ENCODE measurements around the gene EID2B.

Gene EID2B

GRCh38 chr19:39494661-39495060 is 38.0 kb downstream of the EID2B start:
- H3K27me3 ChIP-seq: peaks cover 48% of the 10 kb centered on the region
- H3K9me3 ChIP-seq: no peaks in the 10 kb centered on the region
- no peak for TF ChIP-seq CTCF (IDR thresholded peaks at IDR 0.05)
- H3K27ac ChIP-seq: no peak overlapping the region
- peaks cover 17% of the 10 kb centered on the region for H3K36me3 ChIP-seq
- no peaks in the 10 kb centered on the region for H3K4me1 ChIP-seq (ENCODE audit: control insufficient read depth in 1 of 2, insufficient read depth in 1 of 2, low read depth in 1 of 2, low read length in 1 of 2)
- H3K4me3 ChIP-seq (ENCODE audit: low read depth in 1 of 2, low read length in 1 of 2): no peak overlapping the region

DNA sequence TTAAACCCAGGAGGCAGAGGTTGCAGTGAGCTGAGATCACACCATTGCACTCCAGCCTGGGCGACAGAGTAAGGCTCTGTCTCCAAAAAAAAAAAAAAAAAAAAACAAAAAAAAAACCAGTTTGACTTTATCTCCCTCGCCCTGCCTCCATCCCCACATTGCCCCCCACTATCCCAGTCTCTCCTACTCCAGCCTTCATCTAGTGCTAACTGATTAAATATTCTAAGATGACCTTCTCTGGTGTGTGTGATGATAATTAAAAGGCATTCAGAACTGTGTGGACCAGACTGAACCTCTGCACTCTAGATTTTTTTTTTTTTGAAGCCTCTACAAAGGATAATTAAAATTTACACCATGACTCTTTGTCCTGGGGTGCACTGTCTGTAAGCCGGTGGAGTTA is 39.9 kb downstream of the EID2B start:
- H3K36me3 ChIP-seq: peaks cover 36% of the 10 kb centered on the region
- no peak for TF ChIP-seq CTCF (IDR thresholded peaks at IDR 0.05)
- no peaks in the 10 kb centered on the region for H3K9me3 ChIP-seq
- no peak overlapping the region for H3K27ac ChIP-seq
- H3K4me3 ChIP-seq (ENCODE audit: low read depth in 1 of 2, low read length in 1 of 2): no peak overlapping the region
- H3K4me1 ChIP-seq (ENCODE audit: control insufficient read depth in 1 of 2, insufficient read depth in 1 of 2, low read depth in 1 of 2, low read length in 1 of 2): no peaks in the 10 kb centered on the region
- peaks cover 29% of the 10 kb centered on the region for H3K27me3 ChIP-seq

DNA sequence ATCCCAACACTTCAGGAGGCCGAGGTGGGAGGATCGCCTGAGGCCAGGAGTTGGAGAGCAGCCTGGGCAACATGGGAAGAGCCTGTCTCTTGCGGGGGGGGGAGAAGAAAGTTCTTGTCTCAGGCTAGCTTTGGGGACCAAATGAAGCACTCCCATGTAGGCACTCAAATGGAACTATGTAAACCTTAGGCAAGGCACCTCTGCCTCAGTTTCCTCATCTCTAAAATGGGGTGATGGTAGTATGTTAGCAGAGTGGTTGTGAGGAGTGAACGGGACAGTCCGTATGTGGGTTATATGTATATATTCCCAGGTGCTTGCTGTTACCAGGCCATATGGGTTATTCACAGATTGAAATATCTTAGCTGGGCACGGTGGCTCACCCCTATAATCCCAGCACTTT is 40.4 kb downstream of the EID2B start:
- TF ChIP-seq CTCF (IDR thresholded peaks at IDR 0.05): no peak
- peaks cover 23% of the 10 kb centered on the region for H3K27me3 ChIP-seq
- H3K9me3 ChIP-seq: no peaks in the 10 kb centered on the region
- no peaks in the 10 kb centered on the region for H3K4me1 ChIP-seq (ENCODE audit: control insufficient read depth in 1 of 2, insufficient read depth in 1 of 2, low read depth in 1 of 2, low read length in 1 of 2)
- H3K27ac ChIP-seq: no peak overlapping the region
- H3K4me3 ChIP-seq (ENCODE audit: low read depth in 1 of 2, low read length in 1 of 2): no peak overlapping the region
- H3K36me3 ChIP-seq: peaks cover 40% of the 10 kb centered on the region

GRCh38 chr19:39489756-39490155 is 42.9 kb downstream of the EID2B start:
- H3K27me3 ChIP-seq: no peaks in the 10 kb centered on the region
- no peak overlapping the region for H3K27ac ChIP-seq
- H3K36me3 ChIP-seq: peaks cover 59% of the 10 kb centered on the region
- H3K9me3 ChIP-seq: no peaks in the 10 kb centered on the region
- TF ChIP-seq CTCF (IDR thresholded peaks at IDR 0.05): no peak
- no peaks in the 10 kb centered on the region for H3K4me1 ChIP-seq (ENCODE audit: control insufficient read depth in 1 of 2, insufficient read depth in 1 of 2, low read depth in 1 of 2, low read length in 1 of 2)
- H3K4me3 ChIP-seq (ENCODE audit: low read depth in 1 of 2, low read length in 1 of 2): no peak overlapping the region

DNA sequence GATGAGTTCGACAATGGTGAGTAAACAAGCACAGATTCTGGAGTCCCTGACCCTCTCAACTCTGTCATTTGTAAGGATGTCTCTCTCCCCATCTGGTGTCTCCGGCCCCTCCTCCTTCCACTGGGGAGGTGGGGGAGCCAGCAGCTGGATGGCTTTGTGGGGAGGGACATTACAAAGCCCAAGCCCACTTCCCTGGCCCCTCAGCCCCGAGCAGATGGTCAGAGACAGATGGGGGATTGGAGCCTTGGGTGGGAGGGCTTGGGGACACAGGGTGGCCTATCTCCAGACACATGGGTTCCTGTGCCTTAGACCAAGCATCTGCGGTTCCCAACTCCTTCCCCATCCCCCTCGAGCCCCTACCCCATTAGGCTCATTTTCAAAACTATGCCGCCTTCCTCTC is 49.5 kb downstream of the EID2B start:
- Histone ChIP-seq H3K27me3 (no peaks in the 10 kb centered on the region), H3K9me3 (no peaks in the 10 kb centered on the region), H3K4me3 (ENCODE audit: low read depth in 1 of 2, low read length in 1 of 2) (no peak overlapping the region), H3K4me1 (ENCODE audit: control insufficient read depth in 1 of 2, insufficient read depth in 1 of 2, low read depth in 1 of 2, low read length in 1 of 2) (peaks cover 19 to 21% of the 10 kb centered on the region in 2 experiments), H3K27ac (no peak overlapping the region), H3K36me3 (peaks cover 27% of the 10 kb centered on the region)
- TF ChIP-seq CTCF (IDR thresholded peaks at IDR 0.05): no peak

DNA sequence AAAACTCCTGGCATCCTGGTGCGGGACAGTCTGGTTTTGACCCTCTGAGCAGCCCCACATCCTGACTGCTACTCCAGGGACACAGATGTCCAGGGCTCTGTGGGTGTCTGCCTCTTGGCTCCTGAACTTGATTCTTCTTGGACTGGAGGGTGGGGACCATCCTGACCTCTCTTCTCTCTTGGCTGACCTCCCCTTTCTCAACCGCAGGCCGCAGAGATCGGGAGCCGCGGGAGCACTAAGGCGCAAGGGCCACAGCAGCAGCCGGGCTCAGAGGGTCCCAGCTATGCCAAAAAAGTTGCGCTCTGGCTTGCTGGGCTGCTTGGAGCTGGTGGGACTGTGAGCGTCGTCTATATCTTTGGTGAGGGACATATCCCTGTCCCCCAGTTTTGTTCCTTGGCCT is 51.0 kb downstream of the EID2B start:
- Histone ChIP-seq H3K4me3 (ENCODE audit: low read depth in 1 of 2, low read length in 1 of 2) (peak overlapping the region; percentile 87 to 92), H3K27me3 (no peaks in the 10 kb centered on the region), H3K36me3 (peaks cover 16% of the 10 kb centered on the region), H3K9me3 (no peaks in the 10 kb centered on the region), H3K4me1 (ENCODE audit: control insufficient read depth in 1 of 2, insufficient read depth in 1 of 2, low read depth in 1 of 2, low read length in 1 of 2) (peaks cover 19 to 21% of the 10 kb centered on the region in 2 experiments), H3K27ac (no peak overlapping the region)
- TF ChIP-seq CTCF (IDR thresholded peaks at IDR 0.05): no peak

All from neutrophil (primary cell).